T-cell (primary cell): Measurements from ENCODE around the gene IFNL1. TPM values are rescaled to one million over a fixed set of nuclear protein-coding genes. Genes with fewer than 3 reads are reported as not detected.

ENCODE experiments used
- ATAC-seq, 4 experiments: fragments of 200-7000 bp in 3 of 4; fragments of 150-1000 bp in 1 of 4; cut with Tn5 transposase; replicated peaks in 1 of 4; 1 replicate in 3 of 4; 2 replicates in 1 of 4; pipeline ENCODE4 v1.10.0; 2021; ENCODE audit warnings: moderate library complexity in 3 of 4, mild to moderate bottlenecking in 2 of 4, moderate number of reproducible peaks in 1 of 4
- CTCF ChIA-PET, 2 donors: fragments of 300-600 bp; sonication (Branson Sonifier 250); formaldehyde crosslinking; loops; one replicate each; lab custom pipeline; 2022; ENCODE audit warnings: antibody characterized with exemption in 2 of 2; lab: Charles Lee
- POLR2A ChIA-PET, 2 donors: fragments of 300-600 bp; sonication (Branson Sonifier 250); formaldehyde crosslinking; loops; one replicate each; lab custom pipeline; 2022; ENCODE audit warnings: antibody characterized with exemption in 2 of 2; lab: Charles Lee
- DNase-seq, 35 experiments: peaks; one replicate each; pipeline versions ENCODE4 v3.0.0 to v3.0.0-alpha.2; 2013 to 2023
- H3K27ac ChIP-seq: one replicate; pipeline ENCODE4 v1.5.1; 2013; ENCODE audit warnings: low read length
- H3K27me3 ChIP-seq, 2 experiments: replicated peaks in 1 of 2; 1 replicate in 1 of 2; 2 replicates in 1 of 2; pipeline versions ENCODE4 v1.6.1 to v1.7.0; 2013; ENCODE audit warnings: low read length in 1 of 2, mixed read lengths in 1 of 2; ENCODE audit not compliant: control insufficient read depth in 2 of 2, insufficient read depth in 2 of 2; ENCODE audit errors: extremely low read depth in 1 of 2
- H3K36me3 ChIP-seq, 2 donors: 1 replicate in 1 of 2; 2 replicates in 1 of 2; pipeline versions ENCODE4 v1.6.1 to v1.7.0; 2013; ENCODE audit warnings: low read length in 1 of 2; ENCODE audit not compliant: control insufficient read depth in 2 of 2, insufficient read depth in 1 of 2; ENCODE audit errors: extremely low read depth in 1 of 2
- H3K4me1 ChIP-seq, 2 experiments: 1 replicate in 1 of 2; 2 replicates in 1 of 2; pipeline versions ENCODE4 v1.6.1 to v1.7.0; 2013; ENCODE audit warnings: low read length in 2 of 2, mixed read lengths in 1 of 2; ENCODE audit not compliant: insufficient read depth in 2 of 2, control insufficient read depth in 1 of 2; ENCODE audit errors: extremely low read depth in 1 of 2
- H3K4me3 ChIP-seq, 2 donors: 1 replicate in 1 of 2; 2 replicates in 1 of 2; pipeline versions ENCODE4 v1.5.1 to v1.7.0; 2013; ENCODE audit warnings: mild to moderate bottlenecking in 2 of 2, low read length in 1 of 2, moderate library complexity in 1 of 2; ENCODE audit not compliant: control insufficient read depth in 1 of 2; ENCODE audit errors: extremely low read depth in 1 of 2
- H3K9me3 ChIP-seq: 2 replicates; pipeline ENCODE4 v1.7.0; 2013
- H3K27ac Mint-ChIP-seq, 2 donors: one replicate each; pipeline ENCODE4 v1.8.0; 2020 to 2021; ENCODE audit warnings: mild to moderate bottlenecking in 2 of 2, mixed read lengths in 2 of 2
- H3K27me3 Mint-ChIP-seq, 2 donors: one replicate each; pipeline ENCODE4 v1.8.0; 2021 to 2022; ENCODE audit warnings: mixed read lengths in 2 of 2
- H3K36me3 Mint-ChIP-seq: one replicate; pipeline ENCODE4 v1.8.0; 2021; ENCODE audit warnings: mixed read lengths
- H3K4me1 Mint-ChIP-seq, 3 donors: one replicate each; pipeline ENCODE4 v1.8.0; 2020 to 2022; ENCODE audit warnings: mixed read lengths in 3 of 3, mild to moderate bottlenecking in 1 of 3
- H3K4me3 Mint-ChIP-seq, 3 donors: one replicate each; pipeline ENCODE4 v1.8.0; 2020 to 2022; ENCODE audit warnings: mild to moderate bottlenecking in 3 of 3, mixed read lengths in 3 of 3, moderate library complexity in 3 of 3
- H3K9me3 Mint-ChIP-seq, 3 donors: one replicate each; pipeline ENCODE4 v1.8.0; 2020 to 2022; ENCODE audit warnings: mixed read lengths in 3 of 3
- WGBS: methylation state at CpG from one replicate; pipeline ENCODE4 v1.1.5; 2013; ENCODE audit warnings: missing lambda C conversion rate; ENCODE audit not compliant: insufficient coverage; 5-methylcytosine and 5-hydroxymethylcytosine counted together
- total RNA-seq, 35 experiments: library from RNA in 6 of 35; stranded (reverse) in 6 of 35; fragments of 120-200 nt in 1 of 35; gene quantifications; one replicate each; pipeline versions ENCODE4 v1.2.1 to v1.2.4 and lab custom pipeline; 2013 to 2026

Gene IFNL1
- total RNA-seq, 5 donors from 2014 or later (not counting 1 experiment from before 2014, with no cell fraction given), result 0.49 TPM; not detected in 4

DNA sequence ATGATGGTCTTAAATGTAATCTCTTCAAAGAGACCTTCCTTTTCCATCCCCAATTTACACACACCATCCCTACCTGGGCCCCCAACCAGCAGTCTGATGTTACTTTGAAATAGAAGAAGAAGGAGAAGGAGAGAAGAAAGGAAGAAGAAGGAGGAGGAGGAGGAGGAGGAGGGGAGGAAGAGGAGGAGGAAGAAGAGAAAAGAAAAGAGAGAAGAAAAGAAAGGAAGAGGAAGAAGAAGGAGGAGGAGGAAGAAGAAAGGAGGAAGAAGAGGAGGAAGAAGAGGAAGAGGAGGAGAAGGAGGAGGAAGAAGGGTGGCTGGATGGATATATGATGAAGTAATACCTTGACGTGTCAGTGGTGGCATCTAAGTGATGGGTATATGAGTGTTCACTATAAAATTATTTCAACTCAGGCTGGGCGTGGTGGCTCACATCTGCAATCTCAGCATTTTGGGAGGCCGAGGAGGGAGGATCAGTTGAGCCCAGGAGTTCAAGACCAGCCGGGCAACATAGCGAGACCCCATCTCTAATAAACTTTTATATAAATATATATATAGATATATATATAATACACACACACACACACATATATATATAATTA lies 28.1 kb downstream of the IFNL1 start:
- Histone ChIP-seq H3K27ac (no peak overlapping the region), H3K4me3 (no peak overlapping the region), H3K27me3 (peaks cover 0 to 2% of the 10 kb centered on the region in 2 experiments), H3K9me3 (no peaks in the 10 kb centered on the region), H3K4me1 (peaks cover 4 to 39% of the 10 kb centered on the region in 2 experiments), H3K36me3 (peaks cover 0 to 34% of the 10 kb centered on the region in 2 donors)
- peaks cover 37 to 49% (median 43%) of the 10 kb centered on the region in 3 donors for H3K4me1 Mint-ChIP-seq
- H3K9me3 Mint-ChIP-seq, result no peaks in the 10 kb centered on the region
- no peak for DNase-seq
- ATAC-seq, result no peak
- CTCF ChIA-PET, result no interaction called here
- H3K4me3 Mint-ChIP-seq, result no peak overlapping the region
- peak overlapping the region; percentile 8 to 16 for H3K27ac Mint-ChIP-seq
- H3K36me3 Mint-ChIP-seq, result peaks cover 11% of the 10 kb centered on the region
- WGBS, result no CpG with 5 or more reads among the region's 5 CpGs
- no peaks in the 10 kb centered on the region for H3K27me3 Mint-ChIP-seq
- POLR2A ChIA-PET, result no interaction called here

GRCh38 chr19:39325778-39326665 lies 29.8 kb downstream of the IFNL1 start:
- no peaks in the 10 kb centered on the region for H3K9me3 Mint-ChIP-seq
- no peaks in the 10 kb centered on the region for H3K27me3 ChIP-seq
- H3K27me3 Mint-ChIP-seq, result no peaks in the 10 kb centered on the region
- H3K4me3 Mint-ChIP-seq, result no peak overlapping the region
- ChIA-PET CTCF (interaction anchor here (0.6 to 0.7 kb wide), 2 partner anchors 204 to 211 kb away, joined by 3 read pairs; no protein-coding TSS in a partner anchor), POLR2A (no interaction called here)
- peak in 4 of 35 experiments; percentile 18 to 41 (median 28) for DNase-seq
- H3K27ac Mint-ChIP-seq, result peak overlapping the region in 1 of 2 donors; percentile 61
- H3K36me3 ChIP-seq, result peaks cover 3 to 49% of the 10 kb centered on the region in 2 donors
- no peaks in the 10 kb centered on the region for H3K9me3 ChIP-seq
- peaks cover 7 to 44% of the 10 kb centered on the region in 2 experiments for H3K4me1 ChIP-seq
- H3K36me3 Mint-ChIP-seq, result peaks cover 14% of the 10 kb centered on the region
- 92% methylated on average over 8 of the region's 16 CpGs for whole genome bisulfite sequencing
- H3K4me3 ChIP-seq, result no peak overlapping the region
- ATAC-seq, result peak in 1 of 4 experiments; percentile 64
- no peak overlapping the region for H3K27ac ChIP-seq
- H3K4me1 Mint-ChIP-seq, result peaks cover 43 to 53% (median 50%) of the 10 kb centered on the region in 3 donors

- CTCF ChIA-PET, result interaction anchor here (0.6 to 1.1 kb wide), 4 partner anchors 116 to 214 kb away, joined by 3 to 6 read pairs (median 4); no protein-coding TSS in a partner anchor
- H3K27me3 Mint-ChIP-seq, result no peaks in the 10 kb centered on the region
- H3K27ac ChIP-seq, result no peak overlapping the region
- POLR2A ChIA-PET, result interaction anchor here (0.5 to 0.8 kb wide), 3 partner anchors 116 to 1109 kb away, joined by 3 to 4 read pairs (median 4); no protein-coding TSS in a partner anchor
- no peaks in the 10 kb centered on the region for H3K27me3 ChIP-seq
- DNase-seq, result peak in 1 of 35 experiments; percentile 13
- peaks cover 10 to 54% of the 10 kb centered on the region in 2 experiments for H3K4me1 ChIP-seq
- peak overlapping the region; percentile 74 to 82 for H3K27ac Mint-ChIP-seq
- no peak overlapping the region for H3K4me3 ChIP-seq
- H3K9me3 ChIP-seq, result no peaks in the 10 kb centered on the region
- peaks cover 38 to 53% (median 49%) of the 10 kb centered on the region in 3 donors for H3K4me1 Mint-ChIP-seq
- ATAC-seq, result peak in 1 of 4 experiments; percentile 8
- no peaks in the 10 kb centered on the region for H3K9me3 Mint-ChIP-seq
- H3K36me3 ChIP-seq, result peaks cover 6 to 62% of the 10 kb centered on the region in 2 donors
- peaks cover 18% of the 10 kb centered on the region for H3K36me3 Mint-ChIP-seq
- peak overlapping the region in 1 of 3 donors; percentile 42 for H3K4me3 Mint-ChIP-seq
- 90% methylated on average over 11 of the region's 16 CpGs for WGBS
Observed at GRCh38 chr19:39327363-39328045, 31.3 kb downstream of the IFNL1 start.

- Histone ChIP-seq H3K4me3 (no peak overlapping the region), H3K27me3 (no peaks in the 10 kb centered on the region), H3K27ac (no peak overlapping the region), H3K4me1 (peaks cover 10 to 61% of the 10 kb centered on the region in 2 experiments), H3K9me3 (no peaks in the 10 kb centered on the region), H3K36me3 (peaks cover 6 to 62% of the 10 kb centered on the region in 2 donors)
- Mint-ChIP-seq H3K4me1 (peaks cover 39 to 55% (median 53%) of the 10 kb centered on the region in 3 donors), H3K9me3 (no peaks in the 10 kb centered on the region), H3K4me3 (peak overlapping the region; percentile 21 to 42 (median 24)), H3K27me3 (no peaks in the 10 kb centered on the region), H3K27ac (peak overlapping the region; percentile 74 to 82), H3K36me3 (peaks cover 22% of the 10 kb centered on the region)
- ChIA-PET CTCF (interaction anchor here in 1 of 2 donors (0.6 to 1.2 kb wide), 4 partner anchors 14 to 213 kb away, joined by 3 to 4 read pairs (median 4); partner anchors contain the start of gene SAMD4B), POLR2A (interaction anchor here in 1 of 2 donors (0.5 to 0.7 kb wide), 2 partner anchors 115 to 1110 kb away, joined by 3 to 4 read pairs; no protein-coding TSS in a partner anchor)
- peak; percentile 65 to 78 (median 72) for ATAC-seq
- WGBS, result 41% methylated on average over 9 of the region's 17 CpGs
- DNase-seq, result peak; percentile 41 to 87 (median 76)
Observed at GRCh38 chr19:39328046-39328705, 32.0 kb downstream of the IFNL1 start.

DNA sequence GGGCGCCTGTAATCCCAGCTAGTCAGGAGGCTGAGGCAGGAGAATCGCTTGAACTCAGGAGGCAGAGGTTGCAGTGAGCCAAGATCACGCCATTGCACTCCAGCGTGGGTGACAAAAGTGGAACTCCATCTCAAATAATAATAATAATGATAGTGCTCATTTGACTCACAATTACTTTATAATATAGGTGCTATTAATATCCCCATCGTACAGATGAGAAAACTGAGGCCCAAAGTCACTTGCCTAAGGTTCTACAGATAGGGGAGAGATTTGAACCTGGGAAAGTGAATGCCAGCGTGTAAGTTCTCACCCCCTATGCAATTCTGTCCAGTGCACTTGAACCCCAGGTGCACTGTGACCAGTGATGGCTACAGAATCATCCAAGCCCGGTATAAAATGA lies 33.7 kb downstream of the IFNL1 start:
- no peaks in the 10 kb centered on the region for H3K9me3 ChIP-seq
- ATAC-seq (no peak), DNase-seq (no peak)
- H3K4me1 ChIP-seq, result peaks cover 16 to 77% of the 10 kb centered on the region in 2 experiments
- H3K27ac ChIP-seq, result no peak overlapping the region
- Mint-ChIP-seq H3K4me3 (no peak overlapping the region), H3K27me3 (no peaks in the 10 kb centered on the region), H3K4me1 (peaks cover 51 to 67% (median 64%) of the 10 kb centered on the region in 3 donors), H3K36me3 (peaks cover 25% of the 10 kb centered on the region), H3K9me3 (no peaks in the 10 kb centered on the region), H3K27ac (peak overlapping the region; percentile 22 to 23)
- H3K27me3 ChIP-seq, result no peaks in the 10 kb centered on the region
- H3K4me3 ChIP-seq, result no peak overlapping the region
- POLR2A ChIA-PET, result no interaction called here
- 93% methylated on average over 3 of the region's 7 CpGs for WGBS
- CTCF ChIA-PET, result interaction anchor here (0.6 to 0.8 kb wide), 3 partner anchors 120 to 210 kb away, joined by 4 to 5 read pairs (median 4); no protein-coding TSS in a partner anchor
- peaks cover 6 to 62% of the 10 kb centered on the region in 2 donors for H3K36me3 ChIP-seq
